Measurements from ENCODE around the gene SLC4A9. TPM values are rescaled to one million over a fixed set of nuclear protein-coding genes. Genes with fewer than 3 reads are reported as not detected.

The SLC4A9 gene
- total and polyA plus RNA-seq, 9 donors: 0.13 TPM; not detected in 8

DNA sequence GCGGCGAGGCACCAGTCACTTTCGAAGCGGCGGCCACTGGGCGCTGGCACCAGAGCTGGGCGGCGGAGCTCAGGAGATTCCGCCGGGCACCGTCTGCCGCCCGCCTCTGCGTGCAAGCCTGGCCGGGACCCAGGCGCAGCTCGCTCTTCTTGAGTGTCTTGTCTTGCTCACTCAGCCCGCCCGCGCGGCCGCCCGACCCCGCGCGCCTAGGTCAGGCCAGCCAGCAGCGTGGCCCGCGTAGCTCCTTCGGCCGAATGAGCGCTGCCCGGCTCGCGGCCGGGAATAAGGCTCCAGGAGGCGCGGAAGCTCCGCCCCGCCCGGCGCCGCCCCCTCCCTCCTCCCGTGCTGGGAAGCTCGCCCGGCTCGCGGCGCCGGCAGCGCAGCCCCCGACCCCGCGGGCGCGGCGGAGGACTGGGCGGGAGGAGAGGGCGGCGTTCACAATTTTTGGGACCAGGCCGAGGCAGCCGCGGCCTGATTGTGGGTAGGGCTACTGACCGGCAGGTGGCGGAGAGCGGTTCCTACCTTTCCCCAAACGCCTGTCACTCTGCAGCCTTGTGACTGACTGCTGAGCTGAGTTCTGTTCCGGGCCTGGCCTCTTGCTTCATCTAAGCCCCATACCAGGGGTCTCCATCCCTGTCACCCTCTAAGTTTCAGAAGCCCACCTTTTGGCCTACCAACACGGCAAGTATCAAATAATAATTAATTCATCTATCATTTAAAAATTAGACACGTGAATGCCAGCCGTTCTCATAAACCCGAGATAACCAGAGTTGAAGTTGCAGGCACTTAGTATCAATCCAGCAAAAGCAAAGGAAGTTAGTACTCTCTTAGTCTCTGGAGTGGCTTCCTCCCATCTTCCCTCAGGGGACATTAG is 13.4 kb upstream of the SLC4A9 start, which contains the start of gene HBEGF:
HBEGF (minus strand) TSS at position 256 of the 874 bp plus-strand sequence. CDS start 275 bp downstream, outside the sequence.
- H3K4me3 ChIP-seq: peak within 1 kb of the TSS; percentile 76
- H3K36me3 ChIP-seq: no peaks in the 10 kb centered on the region
- intact Hi-C loops (cut with DNase I): loop anchor here in 2 of 4 donors (5.0 kb wide), 1 partner anchor 104 kb away; no protein-coding TSS in a partner anchor
- WGBS, 3 donors: 1% methylated on average over 44 to 72 of the region's 72 CpGs
- DNase-seq: peak; percentile 78 to 88 (median 87)
- H3K27ac ChIP-seq: peak within 1 kb of the TSS; percentile 17 to 28
- TF ChIP-seq, protein P1, sequence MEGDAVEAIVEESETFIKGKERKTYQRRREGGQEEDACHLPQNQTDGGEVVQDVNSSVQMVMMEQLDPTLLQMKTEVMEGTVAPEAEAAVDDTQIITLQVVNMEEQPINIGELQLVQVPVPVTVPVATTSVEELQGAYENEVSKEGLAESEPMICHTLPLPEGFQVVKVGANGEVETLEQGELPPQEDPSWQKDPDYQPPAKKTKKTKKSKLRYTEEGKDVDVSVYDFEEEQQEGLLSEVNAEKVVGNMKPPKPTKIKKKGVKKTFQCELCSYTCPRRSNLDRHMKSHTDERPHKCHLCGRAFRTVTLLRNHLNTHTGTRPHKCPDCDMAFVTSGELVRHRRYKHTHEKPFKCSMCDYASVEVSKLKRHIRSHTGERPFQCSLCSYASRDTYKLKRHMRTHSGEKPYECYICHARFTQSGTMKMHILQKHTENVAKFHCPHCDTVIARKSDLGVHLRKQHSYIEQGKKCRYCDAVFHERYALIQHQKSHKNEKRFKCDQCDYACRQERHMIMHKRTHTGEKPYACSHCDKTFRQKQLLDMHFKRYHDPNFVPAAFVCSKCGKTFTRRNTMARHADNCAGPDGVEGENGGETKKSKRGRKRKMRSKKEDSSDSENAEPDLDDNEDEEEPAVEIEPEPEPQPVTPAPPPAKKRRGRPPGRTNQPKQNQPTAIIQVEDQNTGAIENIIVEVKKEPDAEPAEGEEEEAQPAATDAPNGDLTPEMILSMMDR (IDR thresholded peaks at IDR 0.05): peak; percentile 39 to 50 (median 43)
- TF ChIP-seq EP300 (IDR thresholded peaks at IDR 0.05) (no peak), POLR2A (IDR thresholded peaks at IDR 0.05) (peak; percentile 82)
- H3K27me3 ChIP-seq: no peaks in the 10 kb centered on the region
- no peaks in the 10 kb centered on the region for H3K4me1 ChIP-seq (ENCODE audit: insufficient read depth)
- H3K9me3 ChIP-seq: no peaks in the 10 kb centered on the region

DNA sequence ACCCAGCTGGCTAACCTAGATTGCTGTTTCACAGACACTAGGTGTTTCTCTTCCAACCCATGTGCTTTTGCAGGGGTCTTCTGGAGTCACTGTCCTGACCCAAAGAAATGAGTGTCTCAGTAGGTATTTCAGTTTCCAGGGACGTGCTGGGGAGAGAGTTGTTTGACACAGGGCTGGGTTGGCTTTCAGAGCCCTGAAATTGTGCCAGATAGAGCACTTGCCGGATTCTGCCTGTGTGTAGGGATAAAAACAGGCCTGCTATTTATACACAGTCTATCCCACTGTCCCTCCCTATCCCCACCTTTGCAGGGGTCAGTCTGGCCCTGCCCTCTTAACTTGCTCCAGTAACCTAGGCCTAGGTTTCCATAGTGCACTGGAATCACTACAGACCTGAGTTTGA is 12.6 kb upstream of the SLC4A9 start:
- 21 to 42% (median 34%) methylated on average over 2 of the region's 2 CpGs for WGBS, 3 donors
- no peak for TF ChIP-seq POLR2A (IDR thresholded peaks at IDR 0.05)
- TF ChIP-seq EP300 (IDR thresholded peaks at IDR 0.05): no peak
- TF ChIP-seq, protein P1 (IDR thresholded peaks at IDR 0.05): no peak
- Histone ChIP-seq H3K36me3 (no peaks in the 10 kb centered on the region), H3K4me3 (no peak overlapping the region), H3K27me3 (no peaks in the 10 kb centered on the region), H3K9me3 (no peaks in the 10 kb centered on the region), H3K4me1 (ENCODE audit: insufficient read depth) (no peaks in the 10 kb centered on the region), H3K27ac (no peak overlapping the region)
- DNase-seq: no peak
- intact Hi-C loops (cut with DNase I): loop anchor here in 2 of 4 donors (5.0 kb wide), 1 partner anchor 105 kb away; no protein-coding TSS in a partner anchor

DNA sequence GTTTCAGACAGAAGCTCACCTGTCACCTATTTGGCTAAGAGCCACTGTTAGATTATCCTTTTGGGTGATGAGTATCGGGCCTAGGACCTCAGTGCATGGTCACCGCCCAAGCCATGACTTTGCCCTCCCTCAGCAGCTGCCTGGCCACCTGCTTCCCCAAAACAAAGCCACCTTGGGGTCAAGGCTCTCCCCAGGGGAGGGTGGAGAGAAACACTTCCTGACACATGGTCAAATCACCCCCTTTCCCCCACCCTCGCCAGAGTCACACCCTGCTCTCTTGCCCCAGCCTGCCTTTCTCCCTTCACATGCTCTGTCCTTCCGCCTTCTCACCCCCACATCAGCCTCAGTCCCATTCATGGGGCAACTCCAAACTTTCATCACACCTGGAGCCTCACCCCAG is 11.9 kb upstream of the SLC4A9 start:
- WGBS, 3 donors: 72 to 81% (median 74%) methylated on average over 4 of the region's 4 CpGs
- no peaks in the 10 kb centered on the region for H3K36me3 ChIP-seq
- H3K4me3 ChIP-seq: no peak overlapping the region
- no peaks in the 10 kb centered on the region for H3K4me1 ChIP-seq (ENCODE audit: insufficient read depth)
- no peaks in the 10 kb centered on the region for H3K9me3 ChIP-seq
- DNase-seq: no peak
- no peaks in the 10 kb centered on the region for H3K27me3 ChIP-seq
- no peak for TF ChIP-seq POLR2A (IDR thresholded peaks at IDR 0.05)
- TF ChIP-seq EP300 (IDR thresholded peaks at IDR 0.05): no peak
- TF ChIP-seq, protein P1 (IDR thresholded peaks at IDR 0.05): no peak
- no peak overlapping the region for H3K27ac ChIP-seq
- intact Hi-C loops (cut with DNase I): loop anchor here in 2 of 4 donors (5.0 kb wide), 1 partner anchor 106 kb away; no protein-coding TSS in a partner anchor

DNA sequence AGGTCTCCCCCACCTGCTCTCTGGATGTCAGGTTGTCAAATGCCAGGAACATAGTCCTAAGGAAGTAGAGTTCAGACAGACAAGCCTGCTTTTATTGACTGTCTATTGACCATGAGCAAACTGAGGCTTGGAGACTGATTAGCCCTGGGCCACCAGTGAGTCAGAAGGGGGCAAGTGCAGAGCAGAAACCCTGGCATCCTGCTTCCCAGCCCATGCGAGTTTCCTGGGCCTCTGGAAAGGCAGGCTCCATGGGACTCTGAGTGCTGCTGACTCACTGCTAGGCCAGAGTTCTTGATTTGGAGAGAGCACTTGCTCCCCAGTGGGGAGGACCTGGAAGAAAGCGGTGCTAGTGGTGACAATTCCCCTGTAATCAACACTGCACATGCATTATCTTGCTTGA is 10.8 kb upstream of the SLC4A9 start:
- Histone ChIP-seq H3K9me3 (no peaks in the 10 kb centered on the region), H3K4me1 (ENCODE audit: insufficient read depth) (no peaks in the 10 kb centered on the region), H3K27ac (no peak overlapping the region), H3K4me3 (no peak overlapping the region), H3K36me3 (no peaks in the 10 kb centered on the region), H3K27me3 (no peaks in the 10 kb centered on the region)
- WGBS, 3 donors: 76 to 88% (median 85%) methylated on average over 2 of the region's 2 CpGs
- TF ChIP-seq, protein P1 (IDR thresholded peaks at IDR 0.05): no peak
- intact Hi-C loops (cut with DNase I): loop anchor here in 2 of 4 donors (5.0 kb wide), 1 partner anchor 107 kb away; no protein-coding TSS in a partner anchor
- no peak for DNase-seq
